T-cell (primary cell): ENCODE measurements around the gene MON1B. TPM values are rescaled to one million over a fixed set of nuclear protein-coding genes. Genes with fewer than 3 reads are reported as not detected.
A peak's percentile ranks its signal among the peaks of the same experiment; 100 is the strongest.

Source experiments
- ATAC-seq, 4 experiments: fragments of 200-7000 bp in 3 of 4; fragments of 150-1000 bp in 1 of 4; cut with Tn5 transposase; replicated peaks in 1 of 4; 1 replicate in 3 of 4; 2 replicates in 1 of 4; pipeline ENCODE4 v1.10.0; 2021; ENCODE audit warnings: moderate library complexity in 3 of 4, mild to moderate bottlenecking in 2 of 4, moderate number of reproducible peaks in 1 of 4
- CTCF ChIA-PET, 2 donors: fragments of 300-600 bp; sonication (Branson Sonifier 250); formaldehyde crosslinking; loops; one replicate each; lab custom pipeline; 2022; ENCODE audit warnings: antibody characterized with exemption in 2 of 2; lab: Charles Lee
- POLR2A ChIA-PET, 2 donors: fragments of 300-600 bp; sonication (Branson Sonifier 250); formaldehyde crosslinking; loops; one replicate each; lab custom pipeline; 2022; ENCODE audit warnings: antibody characterized with exemption in 2 of 2; lab: Charles Lee
- DNase-seq, 35 experiments: peaks; one replicate each; pipeline versions ENCODE4 v3.0.0 to v3.0.0-alpha.2; 2013 to 2023
- H3K27ac ChIP-seq: one replicate; pipeline ENCODE4 v1.5.1; 2013; ENCODE audit warnings: low read length
- H3K27me3 ChIP-seq, 2 experiments: replicated peaks in 1 of 2; 1 replicate in 1 of 2; 2 replicates in 1 of 2; pipeline versions ENCODE4 v1.6.1 to v1.7.0; 2013; ENCODE audit warnings: low read length in 1 of 2, mixed read lengths in 1 of 2; ENCODE audit not compliant: control insufficient read depth in 2 of 2, insufficient read depth in 2 of 2; ENCODE audit errors: extremely low read depth in 1 of 2
- H3K36me3 ChIP-seq, 2 donors: 1 replicate in 1 of 2; 2 replicates in 1 of 2; pipeline versions ENCODE4 v1.6.1 to v1.7.0; 2013; ENCODE audit warnings: low read length in 1 of 2; ENCODE audit not compliant: control insufficient read depth in 2 of 2, insufficient read depth in 1 of 2; ENCODE audit errors: extremely low read depth in 1 of 2
- H3K4me1 ChIP-seq, 2 experiments: 1 replicate in 1 of 2; 2 replicates in 1 of 2; pipeline versions ENCODE4 v1.6.1 to v1.7.0; 2013; ENCODE audit warnings: low read length in 2 of 2, mixed read lengths in 1 of 2; ENCODE audit not compliant: insufficient read depth in 2 of 2, control insufficient read depth in 1 of 2; ENCODE audit errors: extremely low read depth in 1 of 2
- H3K4me3 ChIP-seq, 2 donors: 1 replicate in 1 of 2; 2 replicates in 1 of 2; pipeline versions ENCODE4 v1.5.1 to v1.7.0; 2013; ENCODE audit warnings: mild to moderate bottlenecking in 2 of 2, low read length in 1 of 2, moderate library complexity in 1 of 2; ENCODE audit not compliant: control insufficient read depth in 1 of 2; ENCODE audit errors: extremely low read depth in 1 of 2
- H3K9me3 ChIP-seq: 2 replicates; pipeline ENCODE4 v1.7.0; 2013
- H3K27ac Mint-ChIP-seq, 2 donors: one replicate each; pipeline ENCODE4 v1.8.0; 2020 to 2021; ENCODE audit warnings: mild to moderate bottlenecking in 2 of 2, mixed read lengths in 2 of 2
- H3K27me3 Mint-ChIP-seq, 2 donors: one replicate each; pipeline ENCODE4 v1.8.0; 2021 to 2022; ENCODE audit warnings: mixed read lengths in 2 of 2
- H3K36me3 Mint-ChIP-seq: one replicate; pipeline ENCODE4 v1.8.0; 2021; ENCODE audit warnings: mixed read lengths
- H3K4me1 Mint-ChIP-seq, 3 donors: one replicate each; pipeline ENCODE4 v1.8.0; 2020 to 2022; ENCODE audit warnings: mixed read lengths in 3 of 3, mild to moderate bottlenecking in 1 of 3
- H3K4me3 Mint-ChIP-seq, 3 donors: one replicate each; pipeline ENCODE4 v1.8.0; 2020 to 2022; ENCODE audit warnings: mild to moderate bottlenecking in 3 of 3, mixed read lengths in 3 of 3, moderate library complexity in 3 of 3
- H3K9me3 Mint-ChIP-seq, 3 donors: one replicate each; pipeline ENCODE4 v1.8.0; 2020 to 2022; ENCODE audit warnings: mixed read lengths in 3 of 3
- WGBS: methylation state at CpG from one replicate; pipeline ENCODE4 v1.1.5; 2013; ENCODE audit warnings: missing lambda C conversion rate; ENCODE audit not compliant: insufficient coverage; 5-methylcytosine and 5-hydroxymethylcytosine counted together
- total RNA-seq, 35 experiments: library from RNA in 6 of 35; stranded (reverse) in 6 of 35; fragments of 120-200 nt in 1 of 35; gene quantifications; one replicate each; pipeline versions ENCODE4 v1.2.1 to v1.2.4 and lab custom pipeline; 2013 to 2026

Gene MON1B
- total RNA-seq, 5 donors from 2014 or later (not counting 1 experiment from before 2014, with no cell fraction given), result 60.8 to 91.8 (median 81.9) TPM

- CTCF ChIA-PET, result no interaction called here
- DNase-seq (no peak), ATAC-seq (no peak)
- Histone ChIP-seq H3K4me3 (no peak overlapping the region), H3K27ac (no peak overlapping the region), H3K9me3 (no peaks in the 10 kb centered on the region), H3K4me1 (no peaks in the 10 kb centered on the region), H3K27me3 (no peaks in the 10 kb centered on the region), H3K36me3 (no peaks in the 10 kb centered on the region)
- H3K36me3 Mint-ChIP-seq, result no peaks in the 10 kb centered on the region
- POLR2A ChIA-PET, result no interaction called here
- H3K4me1 Mint-ChIP-seq, result no peaks in the 10 kb centered on the region
- H3K27ac Mint-ChIP-seq, result no peak overlapping the region
- H3K27me3 Mint-ChIP-seq, result no peaks in the 10 kb centered on the region
- no peak overlapping the region for H3K4me3 Mint-ChIP-seq
- no peaks in the 10 kb centered on the region for H3K9me3 Mint-ChIP-seq
- WGBS, result no CpG with 5 or more reads among the region's 3 CpGs
Observed at GRCh38 chr16:77219437-77219836, 28.4 kb downstream of the MON1B start.

GRCh38 chr16:77220427-77220826 is 29.4 kb downstream of the MON1B start:
- H3K27me3 ChIP-seq, result no peaks in the 10 kb centered on the region
- no peaks in the 10 kb centered on the region for H3K4me1 ChIP-seq
- POLR2A ChIA-PET, result no interaction called here
- H3K36me3 ChIP-seq, result no peaks in the 10 kb centered on the region
- no peak overlapping the region for H3K27ac ChIP-seq
- H3K9me3 ChIP-seq, result no peaks in the 10 kb centered on the region
- Mint-ChIP-seq H3K36me3 (no peaks in the 10 kb centered on the region), H3K9me3 (no peaks in the 10 kb centered on the region), H3K27ac (no peak overlapping the region), H3K27me3 (peaks cover 0 to 3% of the 10 kb centered on the region in 2 donors), H3K4me3 (no peak overlapping the region), H3K4me1 (no peaks in the 10 kb centered on the region)
- no peak for ATAC-seq
- no peak for DNase-seq
- CTCF ChIA-PET, result interaction anchor here in 1 of 2 donors (0.6 kb wide), 1 partner anchor 1751 kb away, joined by 4 read pairs; no protein-coding TSS in a partner anchor
- no peak overlapping the region for H3K4me3 ChIP-seq
- WGBS, result 0% methylated on average over 1 of the region's 3 CpGs

GRCh38 chr16:77221482-77221881 is 30.5 kb downstream of the MON1B start:
- Histone ChIP-seq H3K4me3 (no peak overlapping the region), H3K27me3 (no peaks in the 10 kb centered on the region), H3K4me1 (no peaks in the 10 kb centered on the region), H3K9me3 (no peaks in the 10 kb centered on the region), H3K27ac (no peak overlapping the region), H3K36me3 (no peaks in the 10 kb centered on the region)
- Mint-ChIP-seq H3K27me3 (peaks cover 0 to 3% of the 10 kb centered on the region in 2 donors), H3K9me3 (no peaks in the 10 kb centered on the region), H3K4me3 (no peak overlapping the region), H3K36me3 (no peaks in the 10 kb centered on the region), H3K27ac (no peak overlapping the region), H3K4me1 (no peaks in the 10 kb centered on the region)
- CTCF ChIA-PET, result interaction anchor here in 1 of 2 donors (1.0 kb wide), 1 partner anchor 8 kb away, joined by 6 read pairs; no protein-coding TSS in a partner anchor
- POLR2A ChIA-PET, result no interaction called here
- no peak for DNase-seq
- no CpG with 5 or more reads among the region's 4 CpGs for WGBS
- no peak for ATAC-seq

- Mint-ChIP-seq H3K4me3 (no peak overlapping the region), H3K27ac (no peak overlapping the region), H3K36me3 (no peaks in the 10 kb centered on the region), H3K9me3 (no peaks in the 10 kb centered on the region), H3K27me3 (peaks cover 0 to 7% of the 10 kb centered on the region in 2 donors), H3K4me1 (no peaks in the 10 kb centered on the region)
- no peak for ATAC-seq
- Histone ChIP-seq H3K27ac (no peak overlapping the region), H3K4me1 (no peaks in the 10 kb centered on the region), H3K27me3 (no peaks in the 10 kb centered on the region), H3K36me3 (no peaks in the 10 kb centered on the region), H3K9me3 (no peaks in the 10 kb centered on the region), H3K4me3 (no peak overlapping the region)
- WGBS, result 57% methylated on average over 5 of the region's 10 CpGs
- peak in 6 of 35 experiments; percentile 1 to 48 (median 18) for DNase-seq
- ChIA-PET CTCF (interaction anchor here (1.0 to 1.3 kb wide), 2 partner anchors 8 to 14 kb away, joined by 3 to 6 read pairs; no protein-coding TSS in a partner anchor), POLR2A (no interaction called here)
Observed at GRCh38 chr16:77223184-77223583, 32.2 kb downstream of the MON1B start.

GRCh38 chr16:77225182-77225581 is 34.2 kb downstream of the MON1B start:
- H3K4me1 Mint-ChIP-seq, result no peaks in the 10 kb centered on the region
- no peaks in the 10 kb centered on the region for H3K4me1 ChIP-seq
- POLR2A ChIA-PET, result no interaction called here
- H3K4me3 Mint-ChIP-seq, result no peak overlapping the region
- no peaks in the 10 kb centered on the region for H3K9me3 Mint-ChIP-seq
- WGBS, result 85% methylated on average over 2 of the region's 3 CpGs
- no peaks in the 10 kb centered on the region for H3K36me3 Mint-ChIP-seq
- no peaks in the 10 kb centered on the region for H3K27me3 ChIP-seq
- H3K36me3 ChIP-seq, result no peaks in the 10 kb centered on the region
- H3K27ac ChIP-seq, result no peak overlapping the region
- no peak overlapping the region for H3K27ac Mint-ChIP-seq
- CTCF ChIA-PET, result no interaction called here
- peaks cover 3 to 13% of the 10 kb centered on the region in 2 donors for H3K27me3 Mint-ChIP-seq
- no peak for ATAC-seq
- H3K4me3 ChIP-seq, result no peak overlapping the region
- H3K9me3 ChIP-seq, result no peaks in the 10 kb centered on the region
- DNase-seq, result no peak

GRCh38 chr16:77227745-77228144 is 36.8 kb downstream of the MON1B start:
- Mint-ChIP-seq H3K36me3 (no peaks in the 10 kb centered on the region), H3K27me3 (peaks cover 7 to 18% of the 10 kb centered on the region in 2 donors), H3K27ac (no peak overlapping the region), H3K4me1 (no peaks in the 10 kb centered on the region), H3K4me3 (no peak overlapping the region), H3K9me3 (no peaks in the 10 kb centered on the region)
- Histone ChIP-seq H3K4me3 (no peak overlapping the region), H3K9me3 (no peaks in the 10 kb centered on the region), H3K4me1 (no peaks in the 10 kb centered on the region), H3K36me3 (no peaks in the 10 kb centered on the region), H3K27me3 (peaks cover 0 to 3% of the 10 kb centered on the region in 2 experiments), H3K27ac (no peak overlapping the region)
- CTCF ChIA-PET, result no interaction called here
- no peak for ATAC-seq
- 75% methylated on average over 3 of the region's 5 CpGs for WGBS
- POLR2A ChIA-PET, result no interaction called here
- DNase-seq, result no peak
